A673 (cell line): ENCODE data around the gene LTV1. TPM values are rescaled to one million over a fixed set of nuclear protein-coding genes. Genes with fewer than 3 reads are reported as not detected.

ENCODE experiments used
- BruUV-seq: library from RNA; stranded (reverse); fragments of 400-500 nt; replicated peaks from 2 replicates; lab custom pipeline; 2021; lab: Mats Ljungman, UMichigan
- CTCF ChIA-PET: fragments of 300-600 bp; sonication (Branson Sonifier 250); formaldehyde crosslinking; loops from one replicate; lab custom pipeline; 2022; ENCODE audit warnings: antibody characterized with exemption; lab: Charles Lee
- POLR2A ChIA-PET: fragments of 300-600 bp; sonication (Branson Sonifier 250); formaldehyde crosslinking; loops from one replicate; lab custom pipeline; 2022; ENCODE audit warnings: antibody characterized with exemption; ENCODE audit not compliant: low non-redundant PET; lab: Charles Lee
- DNase-seq: peaks from one replicate; pipeline ENCODE4 v3.0.0-alpha.2; 2015; ENCODE audit warnings: low spot score
- H3K27ac ChIP-seq: fragments of 200-600 bp; sonication (generic); 2 replicates; pipeline ENCODE4 v1.5.1; 2016; ENCODE audit warnings: mixed run types, low read depth, mild to moderate bottlenecking, mixed read lengths, antibody characterized with exemption, low read length; ENCODE audit not compliant: poor library complexity, severe bottlenecking
- H3K27me3 ChIP-seq: fragments of 200-600 bp; sonication (generic); replicated peaks from 2 replicates; pipeline ENCODE4 v1.6.1; 2017; ENCODE audit warnings: mixed run types, low read depth, mild to moderate bottlenecking, mixed read lengths, antibody characterized with exemption, low read length; ENCODE audit not compliant: insufficient read depth, poor library complexity
- H3K36me3 ChIP-seq: fragments of 200-600 bp; sonication (generic); 2 replicates; pipeline ENCODE4 v1.6.1; 2016; ENCODE audit warnings: mixed run types, mild to moderate bottlenecking, mixed read lengths, antibody characterized with exemption, low read length; ENCODE audit not compliant: insufficient read depth, poor library complexity, severe bottlenecking
- H3K4me1 ChIP-seq: fragments of 200-600 bp; sonication (generic); 2 replicates; pipeline ENCODE4 v1.6.1; 2017; ENCODE audit warnings: mixed run types, mild to moderate bottlenecking, mixed read lengths, antibody characterized with exemption, low read length; ENCODE audit not compliant: insufficient read depth, poor library complexity, severe bottlenecking
- H3K4me3 ChIP-seq: fragments of 200-600 bp; sonication (generic); 2 replicates; pipeline ENCODE4 v1.5.1; 2016; ENCODE audit warnings: low read depth, mixed run types, mild to moderate bottlenecking, mixed read lengths, low read length; ENCODE audit not compliant: poor library complexity, severe bottlenecking
- H3K9me3 ChIP-seq: fragments of 200-600 bp; sonication (generic); 2 replicates; pipeline ENCODE4 v1.6.1; 2016; ENCODE audit warnings: mixed run types, low read depth, mild to moderate bottlenecking, mixed read lengths, antibody characterized with exemption, low read length; ENCODE audit not compliant: poor library complexity, severe bottlenecking
- CTCF ChIP-seq: fragments of 300-800, 200-600 bp; sonication (generic); conservative IDR thresholded peaks from 2 replicates; pipeline ENCODE4 v1.5.1; 2017; ENCODE audit warnings: low read depth, mild to moderate bottlenecking, antibody characterized with exemption, low read length, moderate library complexity, mixed read lengths
- EZH2 ChIP-seq: fragments of 200-600 bp; sonication (generic); IDR thresholded peaks from 2 replicates; pipeline ENCODE4 v1.6.1; 2017; ENCODE audit warnings: borderline replicate concordance, low read depth, mild to moderate bottlenecking, mixed read lengths, antibody characterized with exemption, low read length; ENCODE audit not compliant: poor library complexity, severe bottlenecking
- intact Hi-C: fragments of 100-400 bp; cut with micrococcal nuclease; formaldehyde crosslinking; loops from one replicate; pipeline ENCODE4 v1.10.0; 2022; ENCODE audit not compliant: unreplicated experiment
- total RNA-seq: library from RNA; stranded (reverse); gene quantifications from 2 replicates; pipeline ENCODE4 v1.2.3, GENCODE V29; 2021

The LTV1 gene
- total RNA-seq, 1 experiment from 2014 or later, result 51.8 TPM

GRCh38 chr6:143838395-143838794 lies 4.7 kb upstream of the LTV1 start:
- no peak overlapping the region for H3K27ac ChIP-seq
- no TSS peak for BruUV-seq
- ChIA-PET CTCF (no interaction called here), POLR2A (no interaction called here)
- TF ChIP-seq CTCF (no peak), EZH2 (no peak)
- no peaks in the 10 kb centered on the region for H3K4me1 ChIP-seq
- intact Hi-C loops, result no loop called here
- DNase-seq, result no peak
- H3K9me3 ChIP-seq, result no peaks in the 10 kb centered on the region
- H3K36me3 ChIP-seq, result no peaks in the 10 kb centered on the region
- no peaks in the 10 kb centered on the region for H3K27me3 ChIP-seq
- no peak overlapping the region for H3K4me3 ChIP-seq

- Histone ChIP-seq H3K36me3 (no peaks in the 10 kb centered on the region), H3K27me3 (no peaks in the 10 kb centered on the region), H3K9me3 (no peaks in the 10 kb centered on the region), H3K4me3 (no peak overlapping the region), H3K4me1 (peaks cover under 1% of the 10 kb centered on the region), H3K27ac (no peak overlapping the region)
- POLR2A ChIA-PET, result no interaction called here
- TF ChIP-seq EZH2, result no peak
- TF ChIP-seq CTCF, result no peak
- BruUV-seq, result no TSS peak
- CTCF ChIA-PET, result no interaction called here
- intact Hi-C loops, result no loop called here
- DNase-seq, result no peak
Observed at GRCh38 chr6:143839196-143839595, 3.9 kb upstream of the LTV1 start.

- DNase-seq, result no peak
- no TSS peak for BruUV-seq
- intact Hi-C loops, result loop anchor here (10.0 kb wide), 1 partner anchor 166 kb away; the partner anchor contains the start of gene PHACTR2
- Histone ChIP-seq H3K9me3 (no peaks in the 10 kb centered on the region), H3K4me1 (peaks cover 4% of the 10 kb centered on the region), H3K27me3 (no peaks in the 10 kb centered on the region), H3K4me3 (no peak overlapping the region), H3K36me3 (peaks cover 14% of the 10 kb centered on the region), H3K27ac (no peak overlapping the region)
- POLR2A ChIA-PET, result no interaction called here
- CTCF ChIA-PET, result no interaction called here
- TF ChIP-seq EZH2 (no peak), CTCF (no peak)
Observed at GRCh38 chr6:143840595-143841265, 2.4 kb upstream of the LTV1 start.
